Neural cell (in vitro differentiated cells): ENCODE measurements around the gene FOXL3. TPM values are rescaled to one million over a fixed set of nuclear protein-coding genes. Genes with fewer than 3 reads are reported as not detected.

ENCODE experiments used
- H2AFZ ChIP-seq: fragments of 200-600, 300-800 bp; sonication (generic), shearing (Covaris generic); 2 replicates; pipeline ENCODE4 v1.6.0; 2014; ENCODE audit warnings: low read depth, mild to moderate bottlenecking, antibody characterized with exemption, low read length, moderate library complexity
- H3F3A ChIP-seq: fragments of 200-600 bp; shearing (Covaris generic); 2 replicates; pipeline ENCODE4 v1.6.1; 2016; ENCODE audit warnings: mild to moderate bottlenecking, moderate library complexity, mixed read lengths, antibody characterized with exemption, low read length; ENCODE audit not compliant: insufficient read depth, poor library complexity, severe bottlenecking
- H3K27ac ChIP-seq: fragments of 200-600, 300-800 bp; sonication (generic), shearing (Covaris generic); 2 replicates; pipeline ENCODE4 v1.5.1; 2014; ENCODE audit warnings: mild to moderate bottlenecking, low read length, moderate library complexity
- H3K27me3 ChIP-seq: fragments of 300-800, 200-600 bp; sonication (generic), shearing (Covaris generic); 2 replicates; pipeline ENCODE4 v1.6.0; 2014; ENCODE audit warnings: mild to moderate bottlenecking, low read depth, low read length, moderate library complexity; ENCODE audit not compliant: insufficient read depth
- H3K36me3 ChIP-seq: fragments of 300-800, 200-600 bp; sonication (generic), shearing (Covaris generic); 2 replicates; pipeline ENCODE4 v1.5.1; 2014; ENCODE audit warnings: mild to moderate bottlenecking, antibody characterized with exemption, low read length, moderate library complexity; ENCODE audit not compliant: insufficient read depth
- H3K4me2 ChIP-seq: fragments of 300-800, 200-600 bp; sonication (generic), shearing (Covaris generic); 2 replicates; pipeline ENCODE4 v1.6.0; 2014; ENCODE audit warnings: mild to moderate bottlenecking, low read length
- H3K4me3 ChIP-seq: fragments of 300-800, 200-600 bp; sonication (generic), shearing (Covaris generic); 2 replicates; pipeline ENCODE4 v1.5.1; 2014; ENCODE audit warnings: mild to moderate bottlenecking, low read length, moderate library complexity
- H3K79me2 ChIP-seq: fragments of 200-600 bp; shearing (Covaris generic); replicated peaks from 2 replicates; pipeline ENCODE4 v1.6.0; 2014; ENCODE audit warnings: mild to moderate bottlenecking, low read length, moderate library complexity; ENCODE audit not compliant: insufficient read depth
- H3K9ac ChIP-seq: fragments of 300-800, 200-600 bp; sonication (generic), shearing (Covaris generic); 2 replicates; pipeline ENCODE4 v1.6.1; 2016; ENCODE audit warnings: mild to moderate bottlenecking, low read length, mixed read lengths
- H3K9me2 ChIP-seq: fragments of 200-600 bp; shearing (Covaris generic); 2 replicates; pipeline ENCODE4 v1.6.1; 2016; ENCODE audit warnings: mild to moderate bottlenecking, low read length, mixed read lengths; ENCODE audit not compliant: insufficient read depth
- H3K9me3 ChIP-seq: fragments of 200-600, 300-800 bp; sonication (generic), shearing (Covaris generic); 2 replicates; pipeline ENCODE4 v1.6.1; 2016; ENCODE audit warnings: mild to moderate bottlenecking, mixed run types, low read length, moderate library complexity, mixed read lengths
- H4K20me1 ChIP-seq: fragments of 200-600 bp; shearing (Covaris generic); 2 replicates; pipeline ENCODE4 v1.6.1; 2016; ENCODE audit warnings: mild to moderate bottlenecking, mixed run types; ENCODE audit not compliant: insufficient read depth
- EP300 ChIP-seq: fragments of 450-650 bp; conservative IDR thresholded peaks from 2 replicates; pipeline ENCODE4 v1.6.1; 2014; ENCODE audit warnings: antibody characterized with exemption, mild to moderate bottlenecking, moderate library complexity; ENCODE audit not compliant: poor library complexity, severe bottlenecking
- EZH2 ChIP-seq: fragments of 200-600, 300-800 bp; shearing (Covaris generic), sonication (generic); IDR thresholded peaks from 2 replicates; pipeline ENCODE4 v1.6.1; 2014; ENCODE audit warnings: antibody characterized with exemption, low read length, borderline replicate concordance, mild to moderate bottlenecking; ENCODE audit not compliant: insufficient read depth, poor library complexity, severe bottlenecking
- MXI1 ChIP-seq: fragments of 450-650 bp; conservative IDR thresholded peaks from 2 replicates; pipeline ENCODE4 v1.6.1; 2014; ENCODE audit warnings: antibody characterized with exemption, mild to moderate bottlenecking; ENCODE audit not compliant: poor library complexity, severe bottlenecking
- POLR2AphosphoS5 ChIP-seq: IDR thresholded peaks from 2 replicates; pipeline ENCODE4 v1.6.1; 2012
- RAD21 ChIP-seq: fragments of 450-650 bp; conservative IDR thresholded peaks from 2 replicates; pipeline ENCODE4 v1.6.1; 2014; ENCODE audit warnings: antibody characterized with exemption, mild to moderate bottlenecking, moderate library complexity
- SMC3 ChIP-seq: fragments of 450-650 bp; conservative IDR thresholded peaks from 2 replicates; pipeline ENCODE4 v1.6.1; 2014; ENCODE audit warnings: antibody characterized with exemption, mild to moderate bottlenecking, moderate library complexity; ENCODE audit not compliant: poor library complexity
- TAF1 ChIP-seq: IDR thresholded peaks from 2 replicates; pipeline ENCODE4 v1.6.1; 2012; ENCODE audit warnings: low read depth
- polyA plus RNA-seq: library from polyadenylated mRNA; depleted of rRNA; stranded (reverse); fragments of >200 nt; gene quantifications from 2 replicates; pipeline ENCODE4 v1.2.3, GENCODE V29; 2014
- TF ChIP-seq, protein P1 (sequence below): IDR thresholded peaks from 2 replicates; pipeline ENCODE4 v1.6.1; 2012; ENCODE audit warnings: borderline replicate concordance
- TF ChIP-seq, protein P2 (sequence below): fragments of 450-650 bp; IDR thresholded peaks from 2 replicates; pipeline ENCODE4 v1.5.1; 2014; ENCODE audit warnings: antibody characterized with exemption, mild to moderate bottlenecking, moderate library complexity; ENCODE audit not compliant: poor library complexity, severe bottlenecking

The FOXL3 gene
- polyA plus RNA-seq, 1 donor from 2014 or later, result not detected

DNA sequence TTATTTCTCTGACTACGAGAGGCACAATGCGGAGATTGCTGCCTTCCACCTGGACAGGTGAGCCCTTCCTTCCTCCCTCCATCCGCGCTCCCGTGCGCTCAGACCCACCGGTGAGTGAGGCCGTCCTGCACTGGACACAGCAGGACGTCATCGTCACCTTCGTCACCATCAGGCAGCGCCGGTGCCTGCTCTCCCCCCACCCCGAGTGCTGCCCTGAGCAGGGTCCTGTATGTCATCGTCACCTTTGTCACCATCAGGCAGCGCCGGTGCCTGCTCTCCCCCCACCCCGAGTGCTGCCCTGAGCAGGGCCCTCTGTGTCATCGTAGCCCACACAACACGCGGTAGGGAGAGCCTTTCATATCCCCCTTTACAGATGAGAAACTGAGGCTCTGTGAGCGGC lies 43.5 kb upstream of the FOXL3 start:
- no peaks in the 10 kb centered on the region for H4K20me1 ChIP-seq
- no peak overlapping the region for H3K4me3 ChIP-seq
- H3K4me2 ChIP-seq, result no peak overlapping the region
- no peaks in the 10 kb centered on the region for H3K36me3 ChIP-seq
- no peaks in the 10 kb centered on the region for H3K9me3 ChIP-seq
- H3K9me2 ChIP-seq, result no peaks in the 10 kb centered on the region
- H3K9ac ChIP-seq, result no peak overlapping the region
- H3K79me2 ChIP-seq, result no peaks in the 10 kb centered on the region
- no peaks in the 10 kb centered on the region for H3K27me3 ChIP-seq
- H2AFZ ChIP-seq, result no peak overlapping the region
- H3K27ac ChIP-seq, result no peak overlapping the region
- no peaks in the 10 kb centered on the region for H3F3A ChIP-seq
- TF ChIP-seq EP300 (no peak), EZH2 (no peak), TAF1 (no peak), SMC3 (no peak)
- TF ChIP-seq, protein P1, sequence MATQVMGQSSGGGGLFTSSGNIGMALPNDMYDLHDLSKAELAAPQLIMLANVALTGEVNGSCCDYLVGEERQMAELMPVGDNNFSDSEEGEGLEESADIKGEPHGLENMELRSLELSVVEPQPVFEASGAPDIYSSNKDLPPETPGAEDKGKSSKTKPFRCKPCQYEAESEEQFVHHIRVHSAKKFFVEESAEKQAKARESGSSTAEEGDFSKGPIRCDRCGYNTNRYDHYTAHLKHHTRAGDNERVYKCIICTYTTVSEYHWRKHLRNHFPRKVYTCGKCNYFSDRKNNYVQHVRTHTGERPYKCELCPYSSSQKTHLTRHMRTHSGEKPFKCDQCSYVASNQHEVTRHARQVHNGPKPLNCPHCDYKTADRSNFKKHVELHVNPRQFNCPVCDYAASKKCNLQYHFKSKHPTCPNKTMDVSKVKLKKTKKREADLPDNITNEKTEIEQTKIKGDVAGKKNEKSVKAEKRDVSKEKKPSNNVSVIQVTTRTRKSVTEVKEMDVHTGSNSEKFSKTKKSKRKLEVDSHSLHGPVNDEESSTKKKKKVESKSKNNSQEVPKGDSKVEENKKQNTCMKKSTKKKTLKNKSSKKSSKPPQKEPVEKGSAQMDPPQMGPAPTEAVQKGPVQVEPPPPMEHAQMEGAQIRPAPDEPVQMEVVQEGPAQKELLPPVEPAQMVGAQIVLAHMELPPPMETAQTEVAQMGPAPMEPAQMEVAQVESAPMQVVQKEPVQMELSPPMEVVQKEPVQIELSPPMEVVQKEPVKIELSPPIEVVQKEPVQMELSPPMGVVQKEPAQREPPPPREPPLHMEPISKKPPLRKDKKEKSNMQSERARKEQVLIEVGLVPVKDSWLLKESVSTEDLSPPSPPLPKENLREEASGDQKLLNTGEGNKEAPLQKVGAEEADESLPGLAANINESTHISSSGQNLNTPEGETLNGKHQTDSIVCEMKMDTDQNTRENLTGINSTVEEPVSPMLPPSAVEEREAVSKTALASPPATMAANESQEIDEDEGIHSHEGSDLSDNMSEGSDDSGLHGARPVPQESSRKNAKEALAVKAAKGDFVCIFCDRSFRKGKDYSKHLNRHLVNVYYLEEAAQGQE, result no peak

DNA sequence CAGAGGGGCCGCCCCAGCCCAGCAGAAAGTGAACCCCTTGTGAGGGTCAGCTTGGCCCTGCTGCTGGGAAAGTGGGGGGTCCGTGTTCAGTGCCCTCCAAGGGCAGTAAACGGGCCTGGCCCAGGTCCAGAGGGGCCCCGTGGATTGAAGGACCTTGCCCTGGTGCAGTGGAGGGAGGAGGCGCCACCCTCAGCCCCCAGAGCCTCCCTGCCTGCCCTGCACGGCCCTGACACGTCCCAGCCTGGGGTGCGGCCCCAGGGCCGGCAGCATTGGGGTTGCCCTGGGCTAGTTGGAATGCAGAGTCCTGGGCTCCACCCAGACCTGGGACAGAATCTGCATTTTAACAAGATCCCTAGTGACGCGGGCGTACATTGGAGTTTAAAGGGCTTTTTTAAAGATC lies 42.8 kb upstream of the FOXL3 start:
- no peaks in the 10 kb centered on the region for H4K20me1 ChIP-seq
- H3K4me2 ChIP-seq, result no peak overlapping the region
- no peaks in the 10 kb centered on the region for H3F3A ChIP-seq
- H3K9me3 ChIP-seq, result no peaks in the 10 kb centered on the region
- H3K9me2 ChIP-seq, result no peaks in the 10 kb centered on the region
- no peak overlapping the region for H2AFZ ChIP-seq
- H3K36me3 ChIP-seq, result no peaks in the 10 kb centered on the region
- no peak overlapping the region for H3K27ac ChIP-seq
- no peak overlapping the region for H3K9ac ChIP-seq
- no peaks in the 10 kb centered on the region for H3K79me2 ChIP-seq
- H3K27me3 ChIP-seq, result no peaks in the 10 kb centered on the region
- TF ChIP-seq EP300 (no peak), SMC3 (no peak), TAF1 (no peak), POLR2AphosphoS5 (no peak), MXI1 (no peak), RAD21 (no peak), EZH2 (no peak)
- TF ChIP-seq, protein P1, result no peak
- TF ChIP-seq, protein P2, sequence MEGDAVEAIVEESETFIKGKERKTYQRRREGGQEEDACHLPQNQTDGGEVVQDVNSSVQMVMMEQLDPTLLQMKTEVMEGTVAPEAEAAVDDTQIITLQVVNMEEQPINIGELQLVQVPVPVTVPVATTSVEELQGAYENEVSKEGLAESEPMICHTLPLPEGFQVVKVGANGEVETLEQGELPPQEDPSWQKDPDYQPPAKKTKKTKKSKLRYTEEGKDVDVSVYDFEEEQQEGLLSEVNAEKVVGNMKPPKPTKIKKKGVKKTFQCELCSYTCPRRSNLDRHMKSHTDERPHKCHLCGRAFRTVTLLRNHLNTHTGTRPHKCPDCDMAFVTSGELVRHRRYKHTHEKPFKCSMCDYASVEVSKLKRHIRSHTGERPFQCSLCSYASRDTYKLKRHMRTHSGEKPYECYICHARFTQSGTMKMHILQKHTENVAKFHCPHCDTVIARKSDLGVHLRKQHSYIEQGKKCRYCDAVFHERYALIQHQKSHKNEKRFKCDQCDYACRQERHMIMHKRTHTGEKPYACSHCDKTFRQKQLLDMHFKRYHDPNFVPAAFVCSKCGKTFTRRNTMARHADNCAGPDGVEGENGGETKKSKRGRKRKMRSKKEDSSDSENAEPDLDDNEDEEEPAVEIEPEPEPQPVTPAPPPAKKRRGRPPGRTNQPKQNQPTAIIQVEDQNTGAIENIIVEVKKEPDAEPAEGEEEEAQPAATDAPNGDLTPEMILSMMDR, result no peak
- no peak overlapping the region for H3K4me3 ChIP-seq
